HepG2 (cell line): Measurements from ENCODE around the gene TPRG1. TPM values are rescaled to one million over a fixed set of nuclear protein-coding genes. Genes with fewer than 3 reads are reported as not detected.
A peak's percentile ranks its signal among the peaks of the same experiment; 100 is the strongest.

ENCODE experiments used
- ATAC-seq: fragments of 200-7000 bp; cut with Tn5 transposase; 3 replicates; pipeline ENCODE4 v1.9.1; 2020; ENCODE audit warnings: mild to moderate bottlenecking, moderate library complexity
- BruUV-seq: library from RNA; stranded (reverse); fragments of 400-500 nt; replicated peaks from 2 replicates; lab custom pipeline; 2021; lab: Mats Ljungman, UMichigan
- CTCF ChIA-PET: fragments of 300-600 bp; formaldehyde crosslinking; extraction: SDS; loops from one replicate; lab custom pipeline; 2021; ENCODE audit warnings: low total read pairs, inconsistent platforms, low intra/inter-chr PET ratio; lab: Yijun Ruan, JAX
- POLR2A ChIA-PET: fragments of 350-600 bp; sonication (Branson Sonifier 250); formaldehyde crosslinking; loops from one replicate; lab custom pipeline; 2020; ENCODE audit warnings: antibody characterized with exemption, inconsistent platforms; lab: Yijun Ruan, JAX
- DNase-seq: peaks from one replicate; pipeline ENCODE4 v3.0.0-alpha.2; 2015; ENCODE audit warnings: low spot score
- FAIRE-seq: peaks from 3 replicates; lab custom pipeline; 2011; peaks lifted over from hg19 to GRCh38; lab: Jason Lieb, UNC
- H2AFZ ChIP-seq: one replicate; pipeline ENCODE4 v1.6.1; 2011; ENCODE audit warnings: low read length, inconsistent platforms
- H3K27ac ChIP-seq: fragments of 300-600 bp; 3 replicates; pipeline ENCODE4 v1.8.0; 2011; ENCODE audit warnings: mixed run types, mild to moderate bottlenecking, mixed read lengths, low read length, inconsistent platforms; ENCODE audit not compliant: insufficient read depth; ENCODE audit errors: extremely low read length
- H3K27me3 ChIP-seq, 2 experiments: fragments of 200-600 bp in 1 of 2; 2 replicates in 1 of 2; 3 replicates in 1 of 2; pipeline versions ENCODE4 v1.6.0 to v1.8.0; 2011; ENCODE audit warnings: low read length in 2 of 2, mild to moderate bottlenecking in 2 of 2, moderate library complexity in 2 of 2, inconsistent platforms in 1 of 2; ENCODE audit not compliant: insufficient read depth in 2 of 2, control insufficient read depth in 1 of 2
- H3K36me3 ChIP-seq, 2 experiments: fragments of 200-600 bp in 1 of 2; replicated peaks in 1 of 2; 2 replicates in 1 of 2; 3 replicates in 1 of 2; pipeline versions ENCODE4 v1.5.1 to v1.8.0; 2011; ENCODE audit warnings: low read length in 2 of 2, inconsistent platforms in 1 of 2; ENCODE audit not compliant: insufficient read depth in 2 of 2, control insufficient read depth in 1 of 2
- H3K4me1 ChIP-seq: 2 replicates; pipeline ENCODE4 v1.5.1; 2012; ENCODE audit warnings: low read length, inconsistent platforms; ENCODE audit not compliant: insufficient read depth
- H3K4me2 ChIP-seq: 2 replicates; pipeline ENCODE4 v1.6.0; 2011; ENCODE audit warnings: low read depth, low read length, inconsistent platforms
- H3K4me3 ChIP-seq, 3 experiments: fragments of 200-600 bp in 1 of 3; sonication (generic), shearing (Covaris generic) in 1 of 3; replicated peaks in 1 of 3; 2 replicates each; pipeline ENCODE4 v1.5.1; 2011 to 2016; ENCODE audit warnings: low read length in 3 of 3, inconsistent platforms in 2 of 3, low read depth in 2 of 3, mild to moderate bottlenecking in 2 of 3, control low read depth in 1 of 3, mixed read lengths in 1 of 3; ENCODE audit not compliant: insufficient read depth in 1 of 3
- H3K79me2 ChIP-seq: one replicate; pipeline ENCODE4 v1.6.1; 2011; ENCODE audit warnings: low read length, inconsistent platforms; ENCODE audit not compliant: insufficient read depth
- H3K9ac ChIP-seq: 2 replicates; pipeline ENCODE4 v1.6.0; 2011; ENCODE audit warnings: mild to moderate bottlenecking, low read depth, low read length, inconsistent platforms; ENCODE audit not compliant: insufficient read depth
- H3K9me3 ChIP-seq: 2 replicates; pipeline ENCODE4 v1.5.1; 2012; ENCODE audit warnings: mild to moderate bottlenecking, low read length
- H4K20me1 ChIP-seq: 2 replicates; pipeline ENCODE4 v1.6.0; 2011; ENCODE audit warnings: inconsistent platforms, mild to moderate bottlenecking, low read length, moderate library complexity; ENCODE audit not compliant: insufficient read depth
- ATF2 ChIP-seq: sonication (generic); formaldehyde crosslinking; IDR thresholded peaks from 2 replicates; pipeline ENCODE4 v1.4.0; 2020; ENCODE audit warnings: missing genetic modification reagents
- CTCF ChIP-seq: sonication (generic); formaldehyde crosslinking; IDR thresholded peaks from 2 replicates; pipeline ENCODE4 v1.5.0; 2020; ENCODE audit warnings: mild to moderate bottlenecking, missing genetic modification reagents, moderate library complexity
- DNMT1 ChIP-seq: sonication (generic); formaldehyde crosslinking; IDR thresholded peaks from 2 replicates; pipeline ENCODE4 v1.5.1; 2020; ENCODE audit warnings: mild to moderate bottlenecking, missing genetic modification reagents
- GRHL1 ChIP-seq: sonication (generic); formaldehyde crosslinking; conservative IDR thresholded peaks from 2 replicates; pipeline ENCODE4 v1.8.0; 2022; ENCODE audit warnings: missing genetic modification reagents
- HOXA3 ChIP-seq: sonication (generic); formaldehyde crosslinking; IDR thresholded peaks from 2 replicates; pipeline ENCODE4 v1.5.0; 2020; ENCODE audit warnings: missing genetic modification reagents
- HOXD1 ChIP-seq: sonication (generic); formaldehyde crosslinking; IDR thresholded peaks from 2 replicates; pipeline ENCODE4 v1.5.0; 2020; ENCODE audit warnings: missing genetic modification reagents
- SMC3 ChIP-seq: IDR thresholded peaks from 2 replicates; pipeline ENCODE4 v1.6.1; 2011; ENCODE audit warnings: low read length, improper control_type of control experiment
- STAG1 ChIP-seq: sonication (generic); formaldehyde crosslinking; IDR thresholded peaks from 2 replicates; pipeline ENCODE4 v1.4.0; 2020; ENCODE audit warnings: missing genetic modification reagents
- TRAFD1 ChIP-seq: sonication (generic); formaldehyde crosslinking; IDR thresholded peaks from 2 replicates; pipeline ENCODE4 v1.5.1; 2020; ENCODE audit warnings: missing genetic modification reagents, mild to moderate bottlenecking, borderline replicate concordance
- U2AF2 ChIP-seq: fragments of 200-400 bp; formaldehyde crosslinking; IDR thresholded peaks from 2 replicates; pipeline ENCODE4 v1.6.1; 2017; ENCODE audit warnings: low read depth, mild to moderate bottlenecking, low read length
- XRCC5 ChIP-seq: fragments of 200-400 bp; formaldehyde crosslinking; optimal IDR thresholded peaks from 2 replicates; pipeline ENCODE3; 2017; ENCODE audit warnings: mild to moderate bottlenecking, low read length
- ZFP36L1 ChIP-seq: sonication (generic); formaldehyde crosslinking; IDR thresholded peaks from 2 replicates; pipeline ENCODE4 v1.8.0; 2022; ENCODE audit warnings: mild to moderate bottlenecking, missing genetic modification reagents, moderate library complexity
- ZFP37 ChIP-seq: sonication (generic); formaldehyde crosslinking; IDR thresholded peaks from 2 replicates; pipeline ENCODE4 v1.4.0; 2020; ENCODE audit warnings: missing genetic modification reagents, borderline replicate concordance
- ZNF484 ChIP-seq: sonication (generic); formaldehyde crosslinking; IDR thresholded peaks from 2 replicates; pipeline ENCODE4 v1.5.1; 2020; ENCODE audit warnings: mild to moderate bottlenecking, low read depth, missing genetic modification reagents, borderline replicate concordance
- ZNF572 ChIP-seq: sonication (generic); formaldehyde crosslinking; IDR thresholded peaks from 2 replicates; pipeline ENCODE4 v1.5.1; 2020; ENCODE audit warnings: mild to moderate bottlenecking, missing genetic modification reagents
- ZNF597 ChIP-seq: sonication (generic); formaldehyde crosslinking; IDR thresholded peaks from 2 replicates; pipeline ENCODE4 v1.5.0; 2020; ENCODE audit warnings: missing genetic modification reagents
- ZNF879 ChIP-seq: sonication (generic); formaldehyde crosslinking; IDR thresholded peaks from 2 replicates; pipeline ENCODE4 v1.8.1; 2023; ENCODE audit warnings: missing genetic modification reagents
- WGBS: methylation state at CpG from one replicate; pipeline ENCODE4 v1.1.6; 2017; ENCODE audit warnings: low lambda C conversion rate; 5-methylcytosine and 5-hydroxymethylcytosine counted together
- in situ Hi-C: cut with HindIII; loops from 2 replicates; pipeline ENCODE4 v1.10.0; 2017; ENCODE audit warnings: low pct_unique_long_range_greater_than_20kb; ENCODE audit not compliant: extremely low pct_ligation_motif_present
- intact Hi-C: fragments of 100-400 bp; cut with micrococcal nuclease; formaldehyde crosslinking; loops from one replicate; pipeline ENCODE4 v1.10.0; 2022; ENCODE audit not compliant: unreplicated experiment
- polyA plus RNA-seq, 8 experiments: library from polyadenylated mRNA; depleted of rRNA in 3 of 8; stranded (reverse) in 7 of 8; unstranded in 1 of 8; fragments of >200 nt; fragmentation: Illumina TruSeq in 4 of 8; extraction: Trizol in 4 of 8; gene quantifications; 2 replicates each; pipeline versions ENCODE4 v1.2.1 to v1.2.3, GENCODE V29; 2011 to 2016; ENCODE audit warnings: low read depth in 4 of 8, missing spikeins in 1 of 8, mixed read lengths in 1 of 8; ENCODE audit not compliant: insufficient read depth in 1 of 8
- total RNA-seq, 5 experiments: library from RNA; depleted of rRNA; stranded (reverse); fragments of >200 nt; fragmentation: Illumina TruSeq; extraction: Trizol; gene quantifications; 2 replicates each; pipeline ENCODE4 v1.2.3, GENCODE V29; 2016; ENCODE audit warnings: low read depth in 1 of 5

The TPRG1 gene
- total and polyA plus RNA-seq, 2 of the 13 experiments (the other 11 are each of a cell fraction or from before 2014, with no cell fraction given) = 0.17 TPM; not detected in 1

GRCh38 chr3:189233225-189233858, 61.6 kb downstream of the TPRG1 start:
- no peaks in the 10 kb centered on the region for H4K20me1 ChIP-seq
- intact Hi-C loops = loop anchor here (2.0 kb wide), 2 partner anchors 1493 to 1915 kb away; no protein-coding TSS in a partner anchor
- under 1% methylated on average over 5 of the region's 5 CpGs for WGBS
- FAIRE-seq (peak; percentile 80), ATAC-seq (peak; percentile 91), DNase-seq (peak; percentile 39)
- H3K9me3 ChIP-seq = no peaks in the 10 kb centered on the region
- H3K36me3 ChIP-seq = no peaks in the 10 kb centered on the region
- H3K4me3 ChIP-seq = no peak overlapping the region
- no TSS peak for BruUV-seq
- no peaks in the 10 kb centered on the region for H3K27me3 ChIP-seq
- no peaks in the 10 kb centered on the region for H3K79me2 ChIP-seq
- H3K9ac ChIP-seq = no peak overlapping the region
- H3K4me2 ChIP-seq = no peak overlapping the region
- no peaks in the 10 kb centered on the region for H3K4me1 ChIP-seq
- H3K27ac ChIP-seq = no peak overlapping the region
- no peak overlapping the region for H2AFZ ChIP-seq
- POLR2A ChIA-PET = no interaction called here
- CTCF ChIA-PET = no interaction called here
- in situ Hi-C loops = no loop called here
- TF ChIP-seq ATF2 (CRISPR knock-in tag) = no peak
- TF ChIP-seq ZNF597 (CRISPR knock-in tag) = no peak
- TF ChIP-seq STAG1 (CRISPR knock-in tag) = peak; percentile 79
- no peak for TF ChIP-seq ZNF484 (CRISPR knock-in tag)
- TF ChIP-seq ZNF572 (CRISPR knock-in tag) = no peak
- TF ChIP-seq U2AF2 = no peak
- TF ChIP-seq CTCF (CRISPR knock-in tag) = peak; percentile 80
- peak; percentile 35; the same call in 1 of the 2 replicates for TF ChIP-seq SMC3
- no peak for TF ChIP-seq ZFP36L1 (CRISPR knock-in tag)
- peak; percentile 25 for TF ChIP-seq XRCC5
- no peak for TF ChIP-seq TRAFD1
- no peak for TF ChIP-seq GRHL1
- TF ChIP-seq ZFP37 (CRISPR knock-in tag) = no peak
- TF ChIP-seq HOXA3 (CRISPR knock-in tag) = no peak
- no peak for TF ChIP-seq ZNF879 (CRISPR knock-in tag)
- no peak for TF ChIP-seq DNMT1 (CRISPR knock-in tag)
- no peak for TF ChIP-seq HOXD1 (CRISPR knock-in tag)
